ENCODE results near the gene MAS1.

The MAS1 gene

GRCh38 chr6:159879856-159880255 is 10.9 kb upstream of the MAS1 start:
- no peak overlapping the region for H3K4me3 ChIP-seq (ENCODE audit: low read depth, low read length)

GRCh38 chr6:159880412-159880975 is 10.3 kb upstream of the MAS1 start:
- H3K4me3 ChIP-seq (ENCODE audit: low read depth, low read length) = no peak overlapping the region

GRCh38 chr6:159884720-159885119 is 6.1 kb upstream of the MAS1 start:
- no peak overlapping the region for H3K4me3 ChIP-seq (ENCODE audit: low read depth, low read length)

- no peak overlapping the region for H3K4me3 ChIP-seq (ENCODE audit: low read depth, low read length)
Observed at GRCh38 chr6:159886270-159886669, 4.5 kb upstream of the MAS1 start.

- no peak overlapping the region for H3K4me3 ChIP-seq (ENCODE audit: low read depth, low read length)
Observed at GRCh38 chr6:159887146-159887545, 3.6 kb upstream of the MAS1 start.

- H3K4me3 ChIP-seq (ENCODE audit: low read depth, low read length) = no peak overlapping the region
Observed at GRCh38 chr6:159887761-159888160, 3.0 kb upstream of the MAS1 start.

- H3K4me3 ChIP-seq (ENCODE audit: low read depth, low read length) = no peak overlapping the region
Observed at GRCh38 chr6:159890201-159890600, 587 bp upstream of the MAS1 start.

GRCh38 chr6:159892053-159892452 is 1.3 kb downstream of the MAS1 start:
- H3K4me3 ChIP-seq (ENCODE audit: low read depth, low read length) = no peak overlapping the region

GRCh38 chr6:159893064-159893463 is 2.3 kb downstream of the MAS1 start:
- no peak overlapping the region for H3K4me3 ChIP-seq (ENCODE audit: low read depth, low read length)

GRCh38 chr6:159894991-159895390 is 4.2 kb downstream of the MAS1 start:
- H3K4me3 ChIP-seq (ENCODE audit: low read depth, low read length) = no peak overlapping the region

GRCh38 chr6:159897603-159898002 is 6.8 kb downstream of the MAS1 start:
- H3K4me3 ChIP-seq (ENCODE audit: low read depth, low read length) = no peak overlapping the region

GRCh38 chr6:159898519-159898918 is 7.7 kb downstream of the MAS1 start:
- no peak overlapping the region for H3K4me3 ChIP-seq (ENCODE audit: low read depth, low read length)

- no peak overlapping the region for H3K4me3 ChIP-seq (ENCODE audit: low read depth, low read length)
Observed at GRCh38 chr6:159899994-159900745, 9.4 kb downstream of the MAS1 start.

GRCh38 chr6:159902620-159903019 is 11.8 kb downstream of the MAS1 start:
- no peak overlapping the region for H3K4me3 ChIP-seq (ENCODE audit: low read depth, low read length)

GRCh38 chr6:159904497-159904911 is 13.7 kb downstream of the MAS1 start:
- H3K4me3 ChIP-seq (ENCODE audit: low read depth, low read length) = no peak overlapping the region

GRCh38 chr6:159906400-159906799 is 15.6 kb downstream of the MAS1 start:
- no peak overlapping the region for H3K4me3 ChIP-seq (ENCODE audit: low read depth, low read length)

- H3K4me3 ChIP-seq (ENCODE audit: low read depth, low read length) = no peak overlapping the region
Observed at GRCh38 chr6:159908535-159908934, 17.7 kb downstream of the MAS1 start.

- no peak overlapping the region for H3K4me3 ChIP-seq (ENCODE audit: low read depth, low read length)
Observed at GRCh38 chr6:159908979-159909378, 18.2 kb downstream of the MAS1 start.

GRCh38 chr6:159910342-159910741 is 19.6 kb downstream of the MAS1 start:
- H3K4me3 ChIP-seq (ENCODE audit: low read depth, low read length) = no peak overlapping the region

GRCh38 chr6:159913375-159913774 is 22.6 kb downstream of the MAS1 start:
- no peak overlapping the region for H3K4me3 ChIP-seq (ENCODE audit: low read depth, low read length)

- no peak overlapping the region for H3K4me3 ChIP-seq (ENCODE audit: low read depth, low read length)
Observed at GRCh38 chr6:159913862-159914564, 23.2 kb downstream of the MAS1 start.

- H3K4me3 ChIP-seq (ENCODE audit: low read depth, low read length) = no peak overlapping the region
Observed at GRCh38 chr6:159914565-159914923, 23.8 kb downstream of the MAS1 start.

Data from iPS-11a (cell line).